GM19193 (cell line): ENCODE data around the gene KLF12.

ENCODE experiments used
- POLR2A ChIP-seq: IDR thresholded peaks from 4 replicates; pipeline ENCODE4 v1.6.1; 2011; ENCODE audit not compliant: insufficient read depth, insufficient read length; ENCODE audit errors: extremely low read depth

Gene KLF12

GRCh38 chr13:74097116-74097515, 37.1 kb downstream of the KLF12 start:
- no peak for TF ChIP-seq POLR2A

GRCh38 chr13:74093691-74094090, 40.5 kb downstream of the KLF12 start:
- TF ChIP-seq POLR2A = no peak

DNA sequence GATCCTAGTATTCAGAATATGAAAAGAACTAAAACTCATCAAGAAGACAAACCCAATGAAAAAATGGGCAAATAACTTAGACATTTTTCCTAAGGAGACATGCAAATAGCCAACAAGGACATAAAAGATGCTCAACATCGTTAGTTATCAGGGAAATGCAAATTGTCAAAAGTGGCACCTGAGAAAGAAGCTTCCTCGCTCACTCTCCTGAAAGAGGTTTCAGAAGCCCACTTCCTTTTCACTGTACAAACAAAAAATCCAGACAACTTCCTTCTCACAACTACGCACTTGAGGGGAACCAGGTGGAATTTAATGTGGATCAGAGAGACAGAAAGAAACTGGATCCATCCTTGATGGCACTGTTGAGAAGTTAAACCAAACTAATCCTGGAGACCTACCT, 41.5 kb downstream of the KLF12 start:
- no peak for TF ChIP-seq POLR2A

DNA sequence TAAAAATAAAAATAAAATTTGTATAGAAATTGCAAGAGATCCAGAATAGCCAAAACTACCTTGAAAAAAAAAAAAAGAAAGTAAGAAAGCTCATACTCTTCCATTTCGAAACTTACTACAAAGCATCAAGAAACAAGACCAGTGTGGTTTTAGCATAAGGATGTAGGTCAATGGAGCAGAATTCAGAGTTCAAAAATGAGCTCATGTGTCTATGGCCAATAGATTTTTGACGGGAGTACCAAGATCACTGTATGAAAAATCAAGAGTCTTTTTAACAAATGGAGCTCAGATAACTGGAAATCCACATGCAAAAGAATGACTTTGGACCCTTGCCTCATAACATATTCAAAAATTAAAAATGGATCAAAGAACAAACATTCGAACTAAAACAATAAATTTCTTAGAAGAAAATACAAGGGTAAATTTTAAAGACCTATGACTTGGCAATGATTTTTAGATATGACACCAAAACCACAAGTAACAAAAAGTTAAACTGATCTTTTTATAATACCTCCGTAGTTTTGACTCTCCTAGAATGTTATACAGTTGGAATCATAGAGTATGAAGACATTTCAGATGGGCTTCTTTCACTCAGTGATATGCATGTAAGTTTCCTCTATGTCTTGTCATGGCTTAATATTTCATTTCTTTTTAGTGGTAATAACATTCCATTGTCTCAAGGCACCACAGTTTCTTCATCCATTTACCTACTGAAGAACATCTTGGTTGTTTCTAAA, 43.2 kb downstream of the KLF12 start:
- TF ChIP-seq POLR2A = no peak

DNA sequence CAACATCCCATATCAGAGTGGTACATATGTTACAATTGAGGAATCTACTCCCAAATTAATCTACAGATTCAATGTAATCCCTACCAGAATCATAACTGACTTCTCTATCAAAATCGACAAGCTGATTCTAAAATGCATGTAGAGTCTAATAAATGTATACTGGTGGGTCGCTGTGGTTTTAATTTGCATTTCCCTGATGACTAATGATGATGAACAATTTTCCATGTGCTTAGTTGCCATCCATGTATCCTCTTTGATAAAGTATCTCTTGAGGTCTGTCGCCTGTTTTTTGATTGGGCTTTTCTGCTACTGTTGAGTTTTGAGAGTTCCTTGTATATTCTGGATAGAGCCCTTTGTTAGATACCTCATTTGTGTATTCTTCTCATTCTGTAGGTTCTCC, 43.8 kb downstream of the KLF12 start:
- TF ChIP-seq POLR2A = no peak

DNA sequence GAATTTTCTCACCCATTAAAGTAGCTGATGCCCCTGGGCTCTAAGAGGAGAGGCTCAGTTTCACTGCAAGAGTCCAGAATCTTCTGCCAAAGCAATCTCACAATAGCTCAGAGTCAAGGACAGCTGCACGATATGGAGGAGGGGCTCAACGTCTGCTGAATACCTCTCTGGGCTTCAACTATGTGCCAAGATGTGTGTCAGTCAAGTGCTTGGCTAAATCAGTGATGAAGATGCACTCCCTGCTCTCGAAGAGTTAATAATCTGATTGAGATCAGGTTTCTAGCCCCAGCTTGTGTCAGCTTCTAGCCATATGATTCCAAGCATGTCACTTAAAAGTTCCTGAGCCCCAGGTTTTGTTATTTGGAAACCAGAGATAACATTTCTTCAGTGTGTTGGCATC, 46.8 kb downstream of the KLF12 start:
- no peak for TF ChIP-seq POLR2A
